Activated T-helper 1 cell treated with anti-CD3 and anti-CD28 coated beads, Interleukin-12 subunit alpha, Interleukin-12 subunit beta, Interleukin-2, Interleukin-4 antibody, amounts not matched to agents 30 ng/mL and 10 ng/mL and 1 ng/mL, durations not matched to agents 14 hours and 24 hours and 36 hours (primary cell): ENCODE results near the gene BRF1. TPM values are rescaled to one million over a fixed set of nuclear protein-coding genes. Genes with fewer than 3 reads are reported as not detected.

ENCODE experiments used
- DNase-seq: peaks from one replicate; pipeline ENCODE4 v3.0.0; 2021; ENCODE audit warnings: low spot score
- H3K27ac Mint-ChIP-seq: one replicate; pipeline ENCODE4 v1.8.0; 2021; ENCODE audit warnings: mild to moderate bottlenecking, mixed read lengths
- H3K27me3 Mint-ChIP-seq: one replicate; pipeline ENCODE4 v1.8.0; 2022; ENCODE audit warnings: mild to moderate bottlenecking, moderate library complexity, mixed read lengths; ENCODE audit not compliant: insufficient read depth
- H3K36me3 Mint-ChIP-seq: one replicate; pipeline ENCODE4 v1.8.0; 2021; ENCODE audit warnings: low read depth, mixed read lengths
- H3K4me1 Mint-ChIP-seq: one replicate; pipeline ENCODE4 v1.8.0; 2021; ENCODE audit warnings: low read depth, mixed read lengths
- H3K4me3 Mint-ChIP-seq: one replicate; pipeline ENCODE4 v1.8.0; 2021; ENCODE audit warnings: mild to moderate bottlenecking, moderate library complexity, mixed read lengths
- H3K9me3 Mint-ChIP-seq: one replicate; pipeline ENCODE4 v1.8.0; 2021; ENCODE audit warnings: mixed read lengths
- intact Hi-C: fragments of 100-400 bp; cut with micrococcal nuclease; formaldehyde crosslinking; loops from one replicate; pipeline ENCODE4 v1.15.1; 2024
- total RNA-seq: library from RNA; stranded (reverse); gene quantifications from 2 replicates; pipeline ENCODE4 v1.2.3, GENCODE V29; 2022

BRF1 gene
- total RNA-seq = 46.1 and 46.9 TPM in 2 replicates

GRCh38 chr14:105300542-105301102, at the start of gene BRF1:
TSS of gene BRF1 (minus strand) at chr14:105301001. CDS start at chr14:105300629, 372 bp downstream.
- Mint-ChIP-seq H3K27me3 (peaks cover 4% of the 10 kb centered on the region), H3K4me1 (peaks cover 36% of the 10 kb centered on the region), H3K9me3 (no peaks in the 10 kb centered on the region), H3K27ac (peak within 1 kb of the TSS; percentile 91), H3K4me3 (peak within 1 kb of the TSS; percentile 91), H3K36me3 (peaks cover 6% of the 10 kb centered on the region)
- intact Hi-C loops = loop anchor here (1.0 to 10.0 kb wide), 10 partner anchors 7 to 548 kb away; partner anchors contain the start of genes BTBD6, CDCA4, NUDT14 and PACS2
- peak; percentile 97 for DNase-seq

GRCh38 chr14:105349992-105350391, 49.2 kb upstream of the BRF1 start:
- DNase-seq = no peak
- Mint-ChIP-seq H3K27me3 (no peaks in the 10 kb centered on the region), H3K27ac (no peak overlapping the region), H3K36me3 (peaks cover 1% of the 10 kb centered on the region), H3K4me3 (no peak overlapping the region), H3K9me3 (peaks cover 7% of the 10 kb centered on the region), H3K4me1 (peaks cover 4% of the 10 kb centered on the region)
- intact Hi-C loops = loop anchor here (5.0 kb wide), 2 partner anchors 48 to 373 kb away; partner anchors contain the start of genes AHNAK2 and BRF1

GRCh38 chr14:105348945-105349699, 48.3 kb upstream of the BRF1 start:
- H3K4me3 Mint-ChIP-seq = no peak overlapping the region
- intact Hi-C loops = no loop called here
- H3K27me3 Mint-ChIP-seq = no peaks in the 10 kb centered on the region
- H3K9me3 Mint-ChIP-seq = peaks cover 7% of the 10 kb centered on the region
- no peak for DNase-seq
- H3K4me1 Mint-ChIP-seq = peaks cover 4% of the 10 kb centered on the region
- H3K27ac Mint-ChIP-seq = no peak overlapping the region
- H3K36me3 Mint-ChIP-seq = peaks cover 1% of the 10 kb centered on the region

GRCh38 chr14:105348169-105348944, 47.6 kb upstream of the BRF1 start:
- Mint-ChIP-seq H3K27ac (no peak overlapping the region), H3K27me3 (no peaks in the 10 kb centered on the region), H3K9me3 (peaks cover 7% of the 10 kb centered on the region), H3K36me3 (peaks cover 1% of the 10 kb centered on the region), H3K4me3 (no peak overlapping the region), H3K4me1 (peaks cover 4% of the 10 kb centered on the region)
- no peak for DNase-seq
- intact Hi-C loops = no loop called here

- H3K4me1 Mint-ChIP-seq = peaks cover 4% of the 10 kb centered on the region
- DNase-seq = no peak
- H3K27me3 Mint-ChIP-seq = no peaks in the 10 kb centered on the region
- H3K27ac Mint-ChIP-seq = no peak overlapping the region
- no peak overlapping the region for H3K4me3 Mint-ChIP-seq
- peaks cover 1% of the 10 kb centered on the region for H3K36me3 Mint-ChIP-seq
- peaks cover 7% of the 10 kb centered on the region for H3K9me3 Mint-ChIP-seq
- intact Hi-C loops = no loop called here
These were observed 46.8 kb upstream of the BRF1 start for GRCh38 chr14:105347587-105347968.

GRCh38 chr14:105346876-105347586, 46.2 kb upstream of the BRF1 start:
- H3K27ac Mint-ChIP-seq = no peak overlapping the region
- peaks cover 7% of the 10 kb centered on the region for H3K9me3 Mint-ChIP-seq
- peaks cover 1% of the 10 kb centered on the region for H3K36me3 Mint-ChIP-seq
- H3K4me3 Mint-ChIP-seq = no peak overlapping the region
- H3K27me3 Mint-ChIP-seq = no peaks in the 10 kb centered on the region
- intact Hi-C loops = no loop called here
- DNase-seq = no peak
- peaks cover 2% of the 10 kb centered on the region for H3K4me1 Mint-ChIP-seq

GRCh38 chr14:105346200-105346533, 45.4 kb upstream of the BRF1 start:
- Mint-ChIP-seq H3K4me1 (no peaks in the 10 kb centered on the region), H3K9me3 (peaks cover 7% of the 10 kb centered on the region), H3K27ac (no peak overlapping the region), H3K36me3 (peaks cover 1% of the 10 kb centered on the region), H3K27me3 (no peaks in the 10 kb centered on the region), H3K4me3 (no peak overlapping the region)
- intact Hi-C loops = no loop called here
- no peak for DNase-seq

GRCh38 chr14:105343194-105343593, 42.4 kb upstream of the BRF1 start:
- intact Hi-C loops = no loop called here
- no peaks in the 10 kb centered on the region for H3K4me1 Mint-ChIP-seq
- DNase-seq = no peak
- peaks cover 7% of the 10 kb centered on the region for H3K9me3 Mint-ChIP-seq
- H3K27ac Mint-ChIP-seq = no peak overlapping the region
- no peaks in the 10 kb centered on the region for H3K27me3 Mint-ChIP-seq
- no peak overlapping the region for H3K4me3 Mint-ChIP-seq
- H3K36me3 Mint-ChIP-seq = peaks cover 1% of the 10 kb centered on the region

GRCh38 chr14:105340821-105341733, 40.3 kb upstream of the BRF1 start:
- Mint-ChIP-seq H3K4me1 (no peaks in the 10 kb centered on the region), H3K27me3 (no peaks in the 10 kb centered on the region), H3K36me3 (peaks cover 1% of the 10 kb centered on the region), H3K4me3 (no peak overlapping the region), H3K27ac (no peak overlapping the region), H3K9me3 (peaks cover 7% of the 10 kb centered on the region)
- intact Hi-C loops = no loop called here
- DNase-seq = no peak

GRCh38 chr14:105337966-105338741, 37.4 kb upstream of the BRF1 start:
- DNase-seq = no peak
- Mint-ChIP-seq H3K36me3 (no peaks in the 10 kb centered on the region), H3K9me3 (no peaks in the 10 kb centered on the region), H3K27me3 (no peaks in the 10 kb centered on the region), H3K4me1 (no peaks in the 10 kb centered on the region), H3K4me3 (no peak overlapping the region), H3K27ac (no peak overlapping the region)
- intact Hi-C loops = no loop called here

GRCh38 chr14:105337433-105337832, 36.6 kb upstream of the BRF1 start:
- H3K4me3 Mint-ChIP-seq = no peak overlapping the region
- no peaks in the 10 kb centered on the region for H3K9me3 Mint-ChIP-seq
- intact Hi-C loops = no loop called here
- H3K27me3 Mint-ChIP-seq = no peaks in the 10 kb centered on the region
- no peaks in the 10 kb centered on the region for H3K4me1 Mint-ChIP-seq
- DNase-seq = no peak
- no peak overlapping the region for H3K27ac Mint-ChIP-seq
- no peaks in the 10 kb centered on the region for H3K36me3 Mint-ChIP-seq
